GM12873 (cell line): Measurements from ENCODE around the gene IMPDH2.

ENCODE experiments used
- CTCF ChIP-seq: IDR thresholded peaks from 2 replicates; pipeline ENCODE4 v1.5.1; 2012; ENCODE audit warnings: low read depth, mild to moderate bottlenecking, moderate library complexity, low read length, control low read depth; ENCODE audit not compliant: insufficient read depth; ENCODE audit errors: missing control alignments

IMPDH2 gene

GRCh38 chr3:49035281-49035680, 6.1 kb upstream of the IMPDH2 start:
- TF ChIP-seq CTCF: no peak

GRCh38 chr3:49034650-49035049, 5.5 kb upstream of the IMPDH2 start:
- TF ChIP-seq CTCF: no peak

- TF ChIP-seq CTCF: no peak
Observed at GRCh38 chr3:49032646-49033304, 3.6 kb upstream of the IMPDH2 start.

- TF ChIP-seq CTCF: no peak
Observed at GRCh38 chr3:49030321-49030720, 1.1 kb upstream of the IMPDH2 start.

GRCh38 chr3:49029563-49029884, 326 bp upstream of the IMPDH2 start:
- TF ChIP-seq CTCF: no peak

- TF ChIP-seq CTCF: no peak
Observed at GRCh38 chr3:49028298-49028672, 913 bp downstream of the IMPDH2 start.

GRCh38 chr3:49027634-49028033, 1.6 kb downstream of the IMPDH2 start:
- TF ChIP-seq CTCF: no peak
